Spleen (tissue), 7 donors: ENCODE data around the gene CYP17A1.
"Not testable (repeated sequence)": the region's sequence is repeated elsewhere in the genome, so short reads cannot be mapped to it uniquely, and the experiment has no call there.

Experiments used
- CTCF ChIP-seq, 11 experiments: fragments of 200-600 bp in 7 of 11; fragments of 450-650 bp in 4 of 11; sonication (generic) in 4 of 11; IDR thresholded peaks in 8 of 11; conservative IDR thresholded peaks in 3 of 11; 1 replicate in 7 of 11; 2 replicates in 4 of 11; pipeline versions ENCODE4 v1.4.0 to v1.8.0; 2016 to 2021; ENCODE audit warnings: antibody characterized with exemption in 11 of 11, inconsistent platforms in 4 of 11, mild to moderate bottlenecking in 1 of 11
- POLR2A ChIP-seq, 3 donors: fragments of 450-650 bp; IDR thresholded peaks; one replicate each; pipeline ENCODE4 v1.5.1; 2017; ENCODE audit warnings: antibody characterized with exemption in 3 of 3, mild to moderate bottlenecking in 1 of 3
- POLR2AphosphoS5 ChIP-seq, 3 donors: sonication (generic); formaldehyde crosslinking; IDR thresholded peaks; one replicate each; pipeline ENCODE4 v1.5.1; 2017; ENCODE audit warnings: antibody characterized with exemption in 3 of 3
- donor health status: DM: no; HTN: no; CAD: no; lungs with moderate emphysema.
- donor health status: DM: no; HTN: no; CAD: no.
- donor health status: DM: no; HTN: no; CAD: no.

GRCh38 chr10:102855731-102856436 lies 18.7 kb upstream of the CYP17A1 start:
- not testable (repeated sequence) for TF ChIP-seq POLR2A (IDR thresholded peaks at IDR 0.05); POLR2AphosphoS5 (IDR thresholded peaks at IDR 0.05); CTCF (IDR thresholded peaks at IDR 0.05 in 8 of 11, conservative IDR thresholded peaks at IDR 0.05 in 3 of 11)
